GM19099 (cell line): ENCODE results near the gene AMT.

ENCODE experiments used
- POLR2A ChIP-seq: IDR thresholded peaks from 3 replicates; pipeline ENCODE4 v1.6.1; 2011; ENCODE audit warnings: low read depth; ENCODE audit not compliant: insufficient read length; ENCODE audit errors: extremely low read depth

AMT gene

DNA sequence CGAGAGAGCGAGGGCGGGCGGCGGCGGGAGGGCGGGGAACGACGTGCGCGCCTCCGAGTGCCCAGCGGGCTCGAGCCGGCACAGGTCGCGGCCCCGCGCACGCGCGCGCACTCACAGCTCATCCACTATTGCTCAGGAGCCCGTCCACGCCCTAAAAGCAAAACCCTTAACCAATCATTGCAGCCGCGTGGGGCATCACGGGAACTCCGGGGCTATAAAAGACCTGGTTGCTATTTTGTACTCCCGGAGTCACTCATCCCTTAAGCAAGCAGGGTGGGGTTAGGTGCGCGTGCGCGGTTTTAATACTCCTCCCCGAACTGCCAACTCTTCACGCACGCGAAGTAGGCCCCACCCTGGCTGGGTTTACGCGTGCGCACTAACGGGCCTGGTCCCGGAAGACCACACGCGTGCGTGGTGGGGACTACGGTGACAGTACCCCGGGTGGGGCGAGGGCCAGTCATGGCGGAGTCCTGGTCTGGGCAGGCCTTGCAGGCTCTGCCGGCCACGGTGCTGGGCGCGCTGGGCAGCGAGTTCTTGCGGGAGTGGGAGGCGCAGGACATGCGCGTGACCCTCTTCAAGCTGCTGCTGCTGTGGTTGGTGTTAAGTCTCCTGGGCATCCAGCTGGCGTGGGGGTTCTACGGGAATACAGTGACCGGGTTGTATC, 10.2 kb downstream of the AMT start, which contains the start of the genes RHOA and TCTA:
Gene RHOA, minus strand, starts transcription at position 9 of the 664 bp plus-strand sequence. CDS start 36,387 bp downstream, outside the sequence.
Gene TCTA, plus strand, starts transcription at position 456 of the 664 bp plus-strand sequence. Its CDS starts 4 bp downstream, at position 460.
- TF ChIP-seq POLR2A, result peak; percentile 99

DNA sequence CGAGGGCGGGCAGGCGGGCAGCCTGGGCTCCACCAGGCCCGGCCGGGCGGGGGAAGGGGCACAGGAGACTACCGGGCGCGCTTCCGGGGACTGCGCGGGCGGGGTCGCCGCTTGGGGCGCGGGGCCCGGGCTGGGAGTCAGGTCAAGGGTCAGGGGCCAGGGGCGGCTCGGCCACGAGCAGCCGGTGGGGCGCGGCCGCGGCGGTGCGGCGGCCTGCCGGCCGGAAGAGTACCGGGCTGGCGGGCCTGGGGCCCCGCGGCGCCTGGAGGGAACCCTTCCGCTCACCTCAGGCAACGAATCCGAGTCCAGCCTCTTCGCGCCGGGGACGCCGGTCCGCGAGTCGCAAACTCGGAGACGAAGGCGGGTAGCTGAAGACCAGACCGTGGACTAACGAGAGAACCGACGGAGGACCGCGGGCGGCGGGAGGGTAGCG, 10.7 kb downstream of the AMT start:
- TF ChIP-seq POLR2A, result no peak

DNA sequence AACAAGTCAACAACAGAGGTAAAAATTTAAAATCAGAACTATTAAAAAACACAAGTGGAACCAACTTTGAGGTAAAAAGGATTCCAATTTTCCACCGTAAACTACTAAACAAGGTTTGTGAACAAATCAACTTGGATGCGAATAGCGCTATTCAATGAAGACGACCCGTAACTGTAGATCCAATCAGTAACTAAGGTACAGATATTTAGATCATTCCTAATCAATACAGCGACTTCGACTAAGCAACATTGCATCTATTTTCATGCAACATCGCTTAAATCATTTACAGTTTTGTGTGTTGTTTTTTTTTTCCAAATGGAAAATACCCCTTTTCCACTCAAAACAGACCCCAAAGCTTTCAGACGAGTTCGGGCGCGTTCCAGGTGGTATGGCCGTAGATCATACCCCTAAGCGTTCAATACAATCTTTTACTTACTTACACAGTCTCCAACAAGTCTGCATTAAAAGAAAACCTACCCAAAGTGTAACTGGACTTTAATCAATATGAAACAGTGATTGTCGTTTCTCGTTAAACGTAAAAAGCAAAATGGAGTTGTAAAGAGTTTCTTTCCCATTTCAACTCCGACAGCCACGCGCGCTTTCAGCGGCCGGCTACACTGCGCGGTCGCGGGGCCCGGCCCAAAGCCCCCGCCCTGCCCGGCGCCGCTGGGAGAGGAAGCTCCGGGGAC, 11.3 kb downstream of the AMT start:
- TF ChIP-seq POLR2A, result no peak

DNA sequence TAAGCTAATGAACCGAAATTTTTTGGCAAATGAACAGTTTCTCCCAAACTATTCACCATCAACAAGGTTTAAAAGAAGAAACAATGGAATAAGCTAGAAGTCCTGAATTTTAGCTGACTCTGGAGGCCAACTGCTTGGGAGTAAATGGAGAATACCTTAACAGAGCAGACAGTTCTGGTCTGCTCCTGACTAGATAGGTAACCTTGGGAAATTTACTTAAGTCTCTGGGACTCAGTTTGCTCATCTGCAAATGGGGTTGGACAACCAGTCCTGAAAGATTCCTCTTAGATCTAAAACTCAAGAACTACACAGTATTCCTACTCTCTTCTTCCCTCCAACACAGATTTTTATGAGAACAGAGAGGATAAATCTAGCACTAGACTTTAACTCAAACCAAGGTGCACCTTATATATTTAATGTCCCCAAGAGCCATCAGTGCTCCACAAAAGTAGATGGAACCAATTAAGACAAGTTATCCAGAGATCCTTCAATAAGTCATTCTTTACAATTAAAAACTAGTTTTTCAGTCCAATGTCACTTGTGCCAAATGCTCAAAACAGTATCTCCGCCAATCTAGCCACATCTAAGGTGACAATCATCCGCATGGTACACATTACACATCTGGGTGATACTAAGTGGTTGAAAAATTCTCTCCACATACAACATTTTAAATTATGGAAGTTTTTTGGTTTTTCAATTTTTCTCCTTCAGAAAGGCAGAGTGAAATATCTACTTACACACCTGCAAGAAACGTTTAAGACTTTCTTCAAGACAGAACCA, 12.0 kb downstream of the AMT start:
- no peak for TF ChIP-seq POLR2A

DNA sequence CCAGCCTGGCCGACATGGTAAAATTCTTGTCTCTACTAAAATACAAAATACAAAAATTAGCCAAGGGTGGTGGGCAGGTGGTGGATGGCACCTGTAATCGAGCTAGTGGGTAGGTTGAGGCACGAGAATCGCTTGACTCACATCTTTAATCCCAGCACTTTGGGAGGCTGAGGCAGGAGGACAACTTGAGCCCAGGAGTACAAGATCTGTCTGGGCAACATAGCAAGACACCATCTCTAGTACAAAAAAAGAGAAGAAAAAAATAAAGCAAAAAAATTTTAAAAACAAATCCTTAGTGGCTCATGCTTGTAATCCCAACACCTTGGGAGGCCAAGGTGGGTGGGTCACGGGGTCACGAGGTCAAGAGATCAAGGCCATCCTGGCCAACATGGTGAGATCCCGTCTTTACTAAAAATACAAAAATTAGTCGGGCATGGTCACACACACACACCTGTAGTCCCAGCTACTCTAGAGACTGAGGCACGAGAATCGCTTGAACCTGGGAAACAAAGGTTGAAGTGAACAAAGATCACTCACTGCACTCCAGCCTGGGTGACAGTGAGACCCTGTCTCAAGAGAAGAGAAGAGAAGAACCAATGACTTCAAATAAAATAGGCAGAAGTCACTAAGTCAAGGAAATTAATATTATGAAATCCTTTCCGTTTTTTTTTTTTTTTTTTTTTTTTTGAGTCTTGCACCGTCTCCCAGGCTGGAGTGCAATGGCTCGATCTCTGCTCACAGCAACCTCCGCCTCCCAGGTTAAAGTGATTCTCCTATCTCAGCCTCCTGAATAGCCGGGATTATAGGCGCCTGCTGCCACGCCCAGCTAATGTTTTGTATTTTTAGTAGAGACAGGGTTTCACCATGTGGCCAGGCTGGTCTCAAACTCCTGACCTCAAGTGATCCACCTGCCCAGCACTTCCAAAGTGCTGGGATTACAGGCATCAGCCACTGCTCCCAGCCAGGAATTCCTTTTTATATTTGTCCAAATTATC, 15.4 kb downstream of the AMT start:
- TF ChIP-seq POLR2A, result no peak

DNA sequence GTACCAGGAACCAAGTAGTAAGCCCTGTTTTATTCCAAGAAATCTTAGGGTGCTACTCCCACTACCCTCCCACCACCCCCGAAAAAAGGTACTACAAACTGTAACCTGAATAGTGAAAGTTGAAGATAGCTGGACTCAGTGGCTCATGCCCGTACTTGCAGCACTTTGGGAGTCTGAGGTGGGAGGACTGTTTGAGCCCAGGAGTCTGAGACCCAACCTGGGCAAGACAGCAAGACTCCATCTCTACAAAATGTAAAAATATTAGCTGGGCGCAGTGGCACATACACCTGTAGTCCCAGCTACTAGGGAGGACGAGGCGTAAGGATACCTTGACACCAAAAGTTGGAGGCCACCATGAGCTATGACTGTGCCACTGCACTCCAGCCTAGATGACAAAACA, 18.4 kb downstream of the AMT start:
- TF ChIP-seq POLR2A, result no peak

DNA sequence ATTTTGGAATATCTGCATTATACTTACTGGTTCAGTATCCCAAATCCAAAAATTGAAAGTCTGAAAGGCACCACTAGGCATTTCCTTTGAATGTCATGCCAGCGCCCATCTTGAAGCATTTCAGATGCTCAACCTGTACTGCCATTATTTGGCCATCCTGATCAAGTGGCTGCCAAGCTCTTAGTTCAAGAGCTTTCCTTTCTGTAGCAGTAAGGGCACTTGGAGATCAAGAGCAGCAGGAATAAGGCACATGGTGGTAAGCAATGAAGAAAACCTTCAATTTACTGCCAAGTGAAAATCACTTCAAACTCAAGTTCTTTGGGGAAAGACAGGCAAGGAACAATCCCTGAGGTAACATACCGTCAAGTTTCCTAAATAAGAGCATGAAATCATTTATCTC, 20.5 kb downstream of the AMT start:
- no peak for TF ChIP-seq POLR2A

DNA sequence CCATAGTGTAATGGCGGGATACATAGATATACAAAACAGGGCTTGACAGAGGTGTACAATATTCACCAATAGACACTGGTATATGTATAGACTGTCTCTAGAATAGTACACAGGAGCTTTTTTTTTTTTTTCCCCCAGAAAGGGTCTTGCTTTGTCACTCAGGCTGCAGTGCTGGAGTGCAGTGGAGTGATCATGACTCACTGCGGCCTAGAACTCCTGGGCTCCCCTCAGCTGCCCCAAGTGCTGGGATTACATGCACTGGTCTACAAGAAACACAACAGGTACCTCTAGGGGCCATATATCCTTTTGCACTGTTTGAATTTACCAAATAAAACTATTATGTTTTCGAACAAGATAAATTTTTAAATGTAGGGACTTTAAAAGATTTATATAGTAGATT, 22.8 kb downstream of the AMT start:
- no peak for TF ChIP-seq POLR2A

DNA sequence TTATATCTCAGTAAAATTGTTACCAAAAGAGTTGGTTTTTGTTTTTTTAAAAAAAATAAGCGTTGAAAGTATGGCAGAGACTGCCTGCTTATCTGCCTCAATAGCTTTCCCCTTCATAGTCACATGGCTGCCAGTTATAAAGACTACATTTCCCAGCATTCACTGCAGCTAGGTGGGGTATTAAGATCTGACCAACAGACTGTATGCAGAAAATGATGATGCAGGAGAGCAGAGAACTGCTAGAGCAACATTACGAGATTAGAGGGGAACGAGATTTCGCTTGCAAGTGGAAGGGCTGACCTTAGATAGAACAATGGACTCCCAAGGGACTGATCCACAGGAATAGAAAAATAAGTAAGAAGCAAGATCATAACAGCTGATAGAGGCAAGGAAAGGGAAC, 24.8 kb downstream of the AMT start:
- TF ChIP-seq POLR2A, result no peak

DNA sequence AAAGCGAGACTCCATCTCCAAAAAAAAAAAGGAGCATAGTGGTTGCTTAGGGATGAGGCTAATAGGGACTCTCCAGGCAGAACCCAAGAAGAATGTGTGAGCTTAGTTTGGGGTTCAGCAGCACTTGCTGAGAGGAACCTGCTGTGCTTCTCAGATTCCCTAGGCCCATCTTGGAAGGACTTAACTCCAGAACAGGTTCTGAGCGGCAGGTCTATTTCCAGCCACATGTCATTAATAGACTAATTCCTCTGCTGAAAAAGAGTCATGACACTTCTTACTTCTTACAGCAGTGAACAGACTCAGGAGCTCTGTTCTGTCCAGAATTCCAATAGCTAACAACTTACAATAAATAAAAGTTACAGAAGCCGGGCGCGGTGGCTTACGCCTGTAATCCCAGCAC, 33.0 kb downstream of the AMT start:
- no peak for TF ChIP-seq POLR2A

DNA sequence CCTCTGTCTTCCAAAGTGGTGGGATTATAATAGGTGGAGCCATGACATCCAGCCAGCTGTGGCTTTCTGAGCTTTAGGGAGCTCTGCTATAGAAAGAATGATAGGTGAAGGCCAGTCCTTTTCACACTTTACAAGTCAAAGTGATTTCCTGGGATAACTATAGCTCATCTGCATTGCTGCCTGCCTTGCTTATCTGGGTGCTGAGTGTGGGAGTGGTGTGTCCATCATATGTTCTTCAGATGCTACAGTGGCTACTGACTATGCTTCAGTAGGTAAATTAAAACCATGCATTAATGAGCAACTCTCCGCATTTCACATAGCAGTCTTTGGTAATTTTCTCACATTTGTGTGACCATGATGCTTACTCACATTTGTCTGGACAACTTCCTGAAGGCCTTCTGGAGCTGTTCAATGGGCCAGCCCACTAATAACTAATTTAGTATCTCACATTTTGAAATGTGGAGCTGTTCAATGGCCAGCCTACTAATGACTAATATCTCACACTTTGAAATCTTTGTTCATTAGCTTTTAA, 33.9 kb downstream of the AMT start:
- TF ChIP-seq POLR2A, result no peak

DNA sequence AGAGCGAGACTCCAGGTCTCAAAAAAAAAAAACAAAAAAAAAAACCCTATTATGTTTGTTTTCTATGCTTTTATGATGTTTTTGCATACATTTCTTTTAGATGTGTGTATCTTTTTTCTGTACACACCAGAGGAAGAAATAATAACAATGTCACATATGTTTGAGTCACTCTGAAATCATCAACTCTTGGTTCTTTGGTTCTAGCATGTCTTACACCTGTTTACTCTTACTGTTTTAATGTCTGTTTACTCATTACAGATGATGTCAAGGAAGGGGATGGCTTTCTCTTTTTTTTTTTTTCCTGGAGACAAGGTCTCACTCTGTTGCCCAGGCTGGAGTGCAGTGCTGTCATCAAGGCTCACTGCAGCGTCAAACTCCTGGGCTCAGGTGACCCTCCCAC, 34.6 kb downstream of the AMT start:
- no peak for TF ChIP-seq POLR2A

DNA sequence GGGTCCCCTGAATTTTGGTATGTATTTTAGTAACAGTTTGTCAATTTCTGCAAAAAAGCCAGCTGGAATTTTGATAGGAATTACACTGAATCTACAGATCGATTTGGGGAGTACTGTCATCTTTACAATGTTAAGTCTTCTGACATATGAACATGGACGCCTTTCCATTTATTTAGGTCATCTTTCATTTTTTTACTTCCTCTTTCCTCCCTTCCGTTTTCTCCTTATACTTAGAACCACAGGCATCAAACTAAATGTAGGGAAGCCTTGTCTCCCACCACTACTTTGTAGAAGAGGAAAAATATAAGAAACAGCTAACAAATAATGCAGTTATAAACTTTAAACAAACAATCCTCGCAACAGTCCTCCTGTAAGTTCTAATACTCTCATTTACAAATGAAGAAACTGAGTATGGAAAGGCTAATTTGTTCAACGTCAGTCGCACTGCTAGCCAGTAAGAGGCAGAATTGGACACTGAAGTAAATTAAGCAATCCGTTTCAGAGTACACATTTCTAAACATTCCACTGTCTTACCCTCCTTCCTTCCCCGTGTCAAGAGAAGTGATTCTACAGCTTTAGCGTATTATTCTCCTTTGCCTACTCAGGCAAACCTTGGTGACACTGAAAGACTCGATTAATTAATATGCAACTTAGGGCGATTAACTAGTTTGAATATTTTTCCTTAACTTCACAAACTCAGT, 36.1 kb downstream of the AMT start:
- TF ChIP-seq POLR2A, result no peak

DNA sequence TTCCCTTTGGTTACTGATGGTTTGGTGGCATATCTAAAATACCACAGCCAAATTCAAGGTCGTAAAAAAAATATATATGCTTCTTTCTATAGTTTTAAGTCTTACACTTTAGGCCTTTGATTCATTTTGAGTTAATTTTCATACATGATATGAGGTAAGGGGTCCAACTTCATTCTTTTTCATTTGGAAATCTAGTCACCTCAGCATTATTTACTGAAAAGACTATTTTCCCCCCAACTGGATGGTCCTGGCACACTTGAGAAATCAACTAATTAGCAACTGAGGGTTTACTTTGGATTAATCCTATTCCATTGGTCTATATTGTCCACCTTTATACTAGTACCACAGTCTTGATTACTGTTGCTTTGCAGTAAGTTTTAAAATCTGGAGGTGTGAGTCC, 36.7 kb downstream of the AMT start:
- TF ChIP-seq POLR2A, result no peak
